SW480 (cell line): ENCODE results near the gene DNM2.

ENCODE experiments used
- DNase-seq: peaks from one replicate; pipeline ENCODE4 v3.0.0-alpha.2; 2016; ENCODE audit warnings: low spot score

Gene DNM2

GRCh38 chr19:10690341-10690781 is 27.5 kb upstream of the DNM2 start:
- no peak for DNase-seq

- no peak for DNase-seq
These were observed 26.5 kb upstream of the DNM2 start for GRCh38 chr19:10691178-10691881.

- DNase-seq: no peak
These were observed 26.0 kb upstream of the DNM2 start for GRCh38 chr19:10691883-10692282.

GRCh38 chr19:10692673-10693264 is 25.1 kb upstream of the DNM2 start:
- no peak for DNase-seq

GRCh38 chr19:10694706-10695307 is 23.1 kb upstream of the DNM2 start:
- DNase-seq: no peak

GRCh38 chr19:10695401-10696398 is 22.2 kb upstream of the DNM2 start:
- peak; percentile 92 for DNase-seq

- peak; percentile 53 for DNase-seq
These were observed 18.1 kb upstream of the DNM2 start for GRCh38 chr19:10699650-10700335.

- peak; percentile 49 for DNase-seq
These were observed 15.8 kb upstream of the DNM2 start for GRCh38 chr19:10701955-10702525.

GRCh38 chr19:10706990-10707389 is 10.9 kb upstream of the DNM2 start:
- no peak for DNase-seq

- DNase-seq: no peak
These were observed 10.4 kb upstream of the DNM2 start for GRCh38 chr19:10707440-10707839.

- DNase-seq: no peak
These were observed 9.6 kb upstream of the DNM2 start for GRCh38 chr19:10708291-10708690.

GRCh38 chr19:10712045-10712444 is 5.8 kb upstream of the DNM2 start:
- DNase-seq: no peak

GRCh38 chr19:10712754-10713153 is 5.1 kb upstream of the DNM2 start:
- DNase-seq: no peak

GRCh38 chr19:10713317-10713716 is 4.6 kb upstream of the DNM2 start:
- DNase-seq: no peak

GRCh38 chr19:10717054-10717355 is 874 bp upstream of the DNM2 start:
- DNase-seq: no peak

- DNase-seq: no peak
These were observed 622 bp downstream of the DNM2 start for GRCh38 chr19:10718205-10719196.

- no peak for DNase-seq
These were observed 1.6 kb downstream of the DNM2 start for GRCh38 chr19:10719466-10719961.

GRCh38 chr19:10720607-10721125 is 2.8 kb downstream of the DNM2 start:
- DNase-seq: no peak

- no peak for DNase-seq
These were observed 5.7 kb downstream of the DNM2 start for GRCh38 chr19:10723591-10723990.

- no peak for DNase-seq
These were observed 6.7 kb downstream of the DNM2 start for GRCh38 chr19:10724573-10725071.
